GM12865 (cell line): ENCODE measurements around the gene PIP4P1.

Experiments used
- DNase-seq: peaks from one replicate; pipeline ENCODE4 v3.0.0; 2010; ENCODE audit warnings: low read depth
- H3K4me3 ChIP-seq: 2 replicates; pipeline ENCODE4 v1.5.1; 2011; ENCODE audit warnings: mild to moderate bottlenecking, low read depth, low read length, control low read depth
- CTCF ChIP-seq: IDR thresholded peaks from 2 replicates; pipeline ENCODE4 v1.5.1; 2011; ENCODE audit warnings: low read length, control low read depth, low read depth, inconsistent platforms; ENCODE audit not compliant: insufficient read depth; ENCODE audit errors: missing control alignments

The PIP4P1 gene

GRCh38 chr14:20417250-20418186, 43.7 kb downstream of the PIP4P1 start:
- no peak for DNase-seq
- TF ChIP-seq CTCF, result no peak
- no peak overlapping the region for H3K4me3 ChIP-seq

DNA sequence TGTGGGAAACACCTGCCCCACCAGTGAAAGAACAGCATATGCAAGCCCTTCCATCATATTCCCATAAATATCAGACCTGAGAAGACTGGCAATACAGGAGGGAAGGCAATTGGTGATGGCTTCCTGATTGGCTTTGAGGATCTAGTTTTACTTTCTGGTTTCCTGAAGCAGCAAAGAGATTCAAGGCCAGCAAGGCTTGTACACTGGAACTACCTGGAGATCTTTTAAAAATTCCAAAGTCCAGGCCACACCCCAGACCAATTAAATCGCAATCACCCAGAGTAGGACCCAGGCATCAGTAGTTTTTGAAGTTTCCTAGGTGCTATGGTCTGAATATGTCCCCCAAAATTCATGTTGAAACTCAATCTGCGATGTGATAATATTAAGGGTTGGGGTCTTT, 45.0 kb downstream of the PIP4P1 start:
- no peak for TF ChIP-seq CTCF
- DNase-seq, result no peak
- H3K4me3 ChIP-seq, result no peak overlapping the region

GRCh38 chr14:20415782-20416206, 45.4 kb downstream of the PIP4P1 start:
- TF ChIP-seq CTCF, result peak; percentile 66
- no peak overlapping the region for H3K4me3 ChIP-seq
- DNase-seq, result peak; percentile 79

- peak; percentile 67 for DNase-seq
- TF ChIP-seq CTCF, result no peak
Measured at GRCh38 chr14:20413744-20414082, 47.5 kb downstream of the PIP4P1 start.

GRCh38 chr14:20412876-20413743, 48.1 kb downstream of the PIP4P1 start, which contains the start of gene TEP1:
Gene TEP1 (minus strand): TSS chr14:20413501. CDS start chr14:20408439, 5,062 bp downstream.
- H3K4me3 ChIP-seq, result peak within 1 kb of the TSS; percentile 88
- DNase-seq, result peak; percentile 87
- no peak for TF ChIP-seq CTCF

More at GRCh38 chr14:20413744-20414082, 47.5 kb downstream of the PIP4P1 start:
- peak overlapping the region; percentile 88 for H3K4me3 ChIP-seq

DNA sequence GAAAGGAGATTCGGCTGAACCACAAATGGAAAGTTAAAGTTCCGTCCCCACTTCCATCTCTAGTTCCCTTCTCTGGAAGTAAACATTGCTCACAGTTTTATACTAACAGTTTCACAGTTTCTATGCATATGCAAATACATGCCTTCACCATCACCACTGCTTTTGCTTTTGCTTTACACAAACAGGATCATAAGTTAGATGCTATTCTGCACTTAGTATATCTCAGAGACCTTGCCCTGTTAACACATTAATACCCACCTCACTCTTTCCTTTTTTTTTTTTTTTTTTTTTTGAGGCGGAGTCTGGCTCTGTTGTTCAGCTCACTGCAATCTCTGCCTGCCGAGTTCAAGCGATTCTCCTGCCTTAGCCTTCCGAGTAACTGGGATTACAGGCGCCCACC, 48.8 kb downstream of the PIP4P1 start:
- TF ChIP-seq CTCF, result no peak
- peak; percentile 75 for DNase-seq
- H3K4me3 ChIP-seq, result peak overlapping the region; percentile 88
